HG02885 (cell line): ENCODE data around the gene EP400.

Experiments used
- ATAC-seq: cut with Tn5 transposase; IDR thresholded peaks from one replicate; pipeline ENCODE4 v1.9.1; 2021; ENCODE audit warnings: mild to moderate bottlenecking; ENCODE audit not compliant: unreplicated experiment, poor library complexity

The EP400 gene

DNA sequence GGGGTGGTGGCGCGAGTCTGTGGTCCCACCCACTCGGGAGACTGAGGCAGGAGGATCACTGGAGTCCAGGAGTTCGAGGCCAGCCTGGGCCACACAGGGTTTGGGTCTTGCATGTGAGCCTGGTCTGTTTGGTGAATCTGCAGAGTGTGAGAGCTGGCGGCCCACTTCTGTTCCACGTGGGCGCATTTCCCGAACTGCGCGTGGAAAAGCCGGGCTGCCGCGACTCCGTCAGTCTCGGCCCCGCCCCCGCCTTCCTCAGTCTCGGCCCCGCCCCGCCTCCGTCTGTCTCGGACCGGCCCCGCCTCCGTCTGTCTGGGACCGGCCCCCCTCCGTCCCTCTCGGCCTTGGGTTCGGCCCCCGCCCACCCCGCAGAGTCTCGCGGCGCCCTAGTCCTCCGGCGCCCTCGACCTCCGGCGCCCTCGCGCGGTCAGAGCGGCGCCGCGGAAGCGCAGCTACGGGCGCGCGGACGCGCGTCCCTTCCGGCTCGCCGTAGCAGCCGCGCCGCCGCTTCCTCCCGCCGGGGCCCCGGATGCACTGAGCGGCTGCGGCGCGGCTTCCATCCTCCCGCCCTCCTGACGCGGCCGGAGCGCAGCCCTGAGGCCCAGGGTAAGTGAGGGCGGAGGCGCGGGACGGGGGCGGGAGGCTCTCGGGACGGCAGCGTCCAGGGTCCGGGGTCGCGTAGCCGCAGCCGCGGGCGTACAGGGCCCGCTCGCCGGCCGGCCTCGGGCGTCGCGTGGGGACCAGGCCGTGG, at the start of gene EP400:
EP400 (plus strand) TSS at position 512 of the 751 bp plus-strand sequence. CDS start 10,678 bp downstream, outside the sequence.
- peak; percentile 88 for ATAC-seq

- ATAC-seq: no peak
These were observed 49.3 kb upstream of the EP400 start for GRCh38 chr12:131900397-131900796.

DNA sequence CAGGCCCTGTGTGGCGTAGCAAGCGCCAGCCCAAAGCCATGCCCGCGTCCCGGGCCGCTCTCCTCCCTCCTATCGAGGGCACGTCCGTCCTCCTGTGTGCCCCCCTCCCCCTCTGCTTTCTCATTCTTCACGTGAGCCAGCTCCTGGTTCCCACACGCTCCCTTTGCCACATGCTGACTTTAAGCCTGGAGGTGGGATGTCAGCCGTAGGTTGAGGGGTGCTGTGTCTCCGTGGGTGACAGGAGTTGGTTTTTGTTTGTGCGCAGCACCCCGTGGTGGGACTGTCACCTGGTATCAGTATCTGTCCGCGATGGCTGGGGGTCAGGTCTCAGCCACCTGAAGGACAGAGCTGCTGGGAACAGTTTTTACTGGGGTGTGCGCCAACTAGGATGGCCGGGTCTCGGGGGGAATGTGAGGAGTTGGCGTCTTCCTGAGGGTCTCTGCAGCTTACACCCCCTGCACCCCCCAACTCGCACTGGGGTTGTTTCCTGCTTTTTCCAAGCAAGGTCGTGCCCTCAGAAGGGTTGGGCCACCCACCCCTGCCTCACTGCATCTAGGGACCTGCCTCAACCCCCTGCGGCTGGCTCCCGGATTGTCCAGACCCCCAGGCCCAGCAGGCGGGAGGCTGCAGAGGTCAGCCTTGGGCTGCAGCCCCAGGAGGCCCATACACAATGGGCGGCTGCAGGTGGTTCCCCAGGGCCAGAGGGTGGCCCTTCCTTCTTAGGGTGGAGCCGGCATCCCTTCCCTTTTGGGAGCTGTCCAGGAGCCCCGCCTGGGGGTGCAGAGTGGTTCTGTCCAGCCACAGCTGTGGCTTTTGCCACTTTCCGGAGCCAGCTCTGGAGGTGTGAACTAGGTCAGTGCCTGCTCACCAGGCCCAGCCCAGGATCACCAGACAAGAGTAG, 48.1 kb upstream of the EP400 start:
- no peak for ATAC-seq

- no peak for ATAC-seq
These were observed 47.2 kb upstream of the EP400 start for GRCh38 chr12:131902332-131903241.

DNA sequence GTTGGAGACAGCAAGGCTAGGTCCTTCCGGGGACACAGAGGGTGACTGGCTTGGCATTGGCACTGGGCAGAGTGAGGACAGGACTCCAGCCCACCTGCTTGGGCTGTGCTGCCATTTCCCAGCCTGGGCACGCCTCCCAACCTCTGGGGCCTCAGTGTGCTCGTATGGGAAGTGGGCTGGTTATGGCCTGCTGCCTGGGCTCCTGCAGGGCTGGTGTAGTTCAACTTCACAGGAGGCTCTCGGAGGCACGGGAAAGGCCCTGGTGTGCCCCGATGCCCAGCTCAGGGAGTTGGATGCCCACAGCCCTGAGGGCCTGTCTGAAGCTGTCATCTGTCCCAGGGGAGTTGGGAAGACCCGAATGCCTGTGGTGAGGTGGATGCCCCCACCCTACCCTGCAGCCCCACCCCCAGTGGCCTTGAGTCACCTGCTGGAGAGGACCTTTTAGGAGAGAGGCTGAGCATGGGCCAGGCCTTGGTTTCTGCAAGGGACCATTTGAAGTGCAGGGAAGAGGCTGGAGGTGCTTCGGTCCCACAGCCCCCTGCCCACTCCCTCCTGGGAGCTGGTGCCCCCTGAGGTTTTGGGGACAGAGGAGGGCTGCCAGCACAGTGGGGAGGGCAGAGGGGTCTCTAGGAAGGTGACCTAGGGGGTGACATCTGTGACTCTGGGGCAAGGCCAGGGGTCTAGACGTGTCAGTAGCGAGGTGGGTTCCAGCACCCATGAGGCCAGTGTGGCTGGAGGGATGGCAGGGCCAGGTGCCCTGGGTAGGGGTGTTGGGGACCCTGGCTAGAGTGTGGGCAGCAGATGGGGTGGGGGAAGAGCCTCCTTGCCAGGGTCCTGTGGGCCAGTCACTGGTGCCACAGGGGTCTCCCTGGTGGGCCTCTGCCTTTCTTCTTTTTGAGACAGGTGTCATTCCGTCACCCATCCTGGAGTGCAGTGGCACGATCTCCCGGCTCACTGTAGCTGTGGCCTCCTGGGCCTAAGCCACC, 46.2 kb upstream of the EP400 start:
- ATAC-seq: no peak

- ATAC-seq: no peak
These were observed 45.4 kb upstream of the EP400 start for GRCh38 chr12:131904346-131904745.

GRCh38 chr12:131905081-131905629, 44.6 kb upstream of the EP400 start:
- ATAC-seq: no peak

DNA sequence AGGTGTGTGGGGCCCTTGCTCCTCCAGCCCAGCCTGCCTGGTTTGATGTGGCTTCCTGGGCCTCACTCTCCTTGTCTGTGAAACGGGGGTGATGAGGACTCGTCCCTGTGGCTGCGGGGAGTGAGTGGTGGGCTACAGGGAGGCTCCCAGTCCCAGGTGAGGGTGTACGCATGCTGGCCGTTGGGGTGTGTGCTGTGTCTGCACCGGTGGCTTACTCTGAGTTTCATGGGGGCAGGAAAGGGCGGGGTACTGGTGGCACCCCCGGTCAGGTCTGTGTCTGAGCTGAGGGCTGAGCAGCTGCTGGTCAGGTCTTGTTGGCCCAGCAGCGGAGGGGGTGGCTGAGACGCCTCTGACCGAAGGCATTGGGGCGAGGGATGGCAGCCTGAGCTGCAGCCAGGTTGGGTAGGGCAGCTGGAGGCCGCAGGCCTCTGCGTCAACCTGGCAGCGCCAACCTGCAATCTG, 44.1 kb upstream of the EP400 start:
- no peak for ATAC-seq

GRCh38 chr12:131907379-131908091, 42.2 kb upstream of the EP400 start:
- ATAC-seq: no peak

DNA sequence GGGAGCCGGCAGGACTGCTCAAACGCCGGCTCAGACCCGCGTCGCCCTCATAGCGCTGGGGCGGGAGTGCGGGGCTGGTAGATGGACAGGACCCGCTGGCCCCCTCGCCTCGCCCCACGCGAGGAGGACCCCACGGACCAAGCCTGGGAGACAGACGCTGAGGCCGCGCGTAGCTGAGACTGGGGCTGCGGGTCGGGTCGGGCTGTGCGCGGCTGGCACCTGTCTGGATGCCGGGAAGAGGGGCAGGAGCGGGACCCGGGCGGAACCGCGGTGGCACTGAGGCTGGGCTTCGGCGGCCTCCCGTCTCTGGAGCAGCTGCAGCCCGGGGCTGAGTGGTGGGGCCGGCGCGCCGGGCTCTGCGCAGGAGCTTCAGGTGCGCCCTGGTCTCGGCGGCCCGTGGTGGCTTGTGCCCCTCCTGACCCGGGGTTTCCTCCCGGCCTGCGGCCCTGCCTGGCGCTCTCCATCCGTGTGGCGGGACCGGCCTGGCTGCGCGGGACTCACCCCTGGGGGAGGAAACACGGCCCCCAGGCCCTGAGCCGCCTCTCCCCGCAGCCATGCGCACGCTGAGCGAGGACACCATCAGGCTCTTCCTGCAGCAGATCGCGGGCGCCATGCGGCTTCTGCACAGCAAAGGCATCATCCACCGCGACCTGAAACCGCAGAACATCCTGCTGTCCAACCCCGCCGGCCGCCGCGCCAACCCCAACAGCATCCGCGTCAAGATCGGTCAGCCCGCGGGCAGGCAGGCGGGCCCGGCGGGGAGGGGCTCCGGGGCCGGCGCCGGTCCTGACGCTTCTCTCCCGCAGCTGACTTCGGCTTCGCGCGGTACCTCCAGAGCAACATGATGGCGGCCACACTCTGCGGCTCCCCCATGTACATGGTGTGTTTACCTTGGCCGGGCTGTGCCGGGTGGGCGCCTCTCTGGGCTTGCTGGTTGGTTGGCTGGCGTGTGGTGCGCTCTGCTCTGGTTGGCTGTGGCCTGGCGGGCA, 41.4 kb upstream of the EP400 start:
- ATAC-seq: no peak

DNA sequence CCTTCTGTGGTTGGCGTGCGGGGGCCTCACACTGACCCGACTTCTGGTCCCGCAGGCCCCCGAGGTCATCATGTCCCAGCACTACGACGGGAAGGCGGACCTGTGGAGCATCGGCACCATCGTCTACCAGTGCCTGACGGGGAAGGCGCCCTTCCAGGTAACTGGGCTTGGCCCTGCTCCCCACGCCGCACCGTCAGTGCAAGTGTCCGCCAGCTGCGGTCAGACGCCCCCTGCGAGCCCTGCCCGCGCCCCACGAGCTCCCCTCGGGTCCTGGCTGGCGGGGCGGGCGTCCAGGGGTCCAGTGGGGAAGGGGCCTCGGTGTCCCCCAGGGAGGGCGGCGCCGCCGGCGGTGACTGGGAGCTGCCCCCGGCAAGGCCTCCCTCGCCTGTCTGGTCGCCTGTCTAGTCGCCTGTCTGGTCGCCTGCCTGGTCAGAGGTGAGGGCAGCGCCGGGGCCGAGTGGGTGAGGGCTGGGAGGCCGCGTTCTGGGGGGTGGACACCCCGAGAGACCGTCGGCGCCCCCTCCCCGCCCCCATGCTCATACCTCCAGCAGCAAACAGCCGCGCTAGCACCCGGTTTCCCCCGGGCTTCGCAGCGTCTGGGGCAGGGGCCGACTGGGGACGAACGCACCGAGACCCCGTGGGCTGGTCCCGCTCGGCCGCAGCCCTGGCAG, 40.5 kb upstream of the EP400 start:
- ATAC-seq: no peak

GRCh38 chr12:131909752-131910219, 40.0 kb upstream of the EP400 start:
- ATAC-seq: no peak

- no peak for ATAC-seq
These were observed 39.3 kb upstream of the EP400 start for GRCh38 chr12:131910302-131911027.

GRCh38 chr12:131911028-131911650, 38.6 kb upstream of the EP400 start:
- ATAC-seq: no peak

DNA sequence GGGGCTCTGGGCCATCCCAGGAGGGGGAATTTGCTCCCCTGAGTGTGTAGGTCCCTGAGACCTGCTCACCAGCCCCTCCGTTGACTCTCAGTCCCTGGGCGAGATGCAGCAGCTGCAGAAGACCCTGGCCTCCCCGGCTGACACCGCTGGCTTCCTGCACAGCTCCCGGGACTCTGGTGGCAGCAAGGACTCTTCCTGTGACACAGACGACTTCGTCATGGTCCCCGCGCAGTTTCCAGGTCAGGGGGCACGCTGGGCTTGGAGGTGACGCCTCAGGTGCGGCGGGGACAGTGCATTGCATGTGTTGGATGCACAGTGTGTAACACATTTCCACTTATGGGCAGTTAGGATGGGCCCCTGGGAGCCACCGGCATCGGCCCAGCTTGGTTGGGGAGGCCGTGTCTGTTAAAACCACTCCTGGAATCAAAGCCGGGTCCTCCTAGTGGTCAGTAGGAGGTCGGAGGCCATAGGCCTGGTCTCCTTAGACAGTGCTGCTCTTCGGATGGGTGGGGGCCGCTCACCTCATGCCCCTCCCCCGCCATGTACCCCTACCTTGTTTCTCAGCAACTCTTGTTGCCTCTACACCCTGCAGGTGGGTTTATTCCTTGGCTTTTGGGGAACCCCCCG, 37.8 kb upstream of the EP400 start:
- no peak for ATAC-seq
